KG1 (cell line): ENCODE measurements around the gene ARHGEF9.

Source experiments
- DNase-seq: peaks from one replicate; lab custom pipeline; 2025; lab: John Stamatoyannopoulos, UW

The ARHGEF9 gene

GRCh38 chrX:63746278-63746677 lies 38.7 kb downstream of the ARHGEF9 start:
- DNase-seq: peak; percentile 7

- DNase-seq: no peak
Measured at GRCh38 chrX:63744850-63745394, 40.1 kb downstream of the ARHGEF9 start.

GRCh38 chrX:63743596-63743995 lies 41.4 kb downstream of the ARHGEF9 start:
- no peak for DNase-seq

- DNase-seq: no peak
Measured at GRCh38 chrX:63740382-63740781, 44.6 kb downstream of the ARHGEF9 start.

- DNase-seq: no peak
Measured at GRCh38 chrX:63739885-63740284, 45.1 kb downstream of the ARHGEF9 start.

GRCh38 chrX:63738696-63739095 lies 46.3 kb downstream of the ARHGEF9 start:
- DNase-seq: no peak

- DNase-seq: no peak
Measured at GRCh38 chrX:63737131-63737921, 47.7 kb downstream of the ARHGEF9 start.

GRCh38 chrX:63735882-63736281 lies 49.1 kb downstream of the ARHGEF9 start:
- DNase-seq: no peak

GRCh38 chrX:63720293-63720692 lies 64.7 kb downstream of the ARHGEF9 start:
- DNase-seq: no peak

GRCh38 chrX:63719633-63720032 lies 65.4 kb downstream of the ARHGEF9 start:
- DNase-seq: no peak

GRCh38 chrX:63718010-63718694 lies 66.9 kb downstream of the ARHGEF9 start:
- DNase-seq: no peak

GRCh38 chrX:63713526-63713925 lies 71.5 kb downstream of the ARHGEF9 start:
- no peak for DNase-seq

- no peak for DNase-seq
Measured at GRCh38 chrX:63708801-63709200, 76.2 kb downstream of the ARHGEF9 start.

GRCh38 chrX:63702556-63702955 lies 82.5 kb downstream of the ARHGEF9 start:
- no peak for DNase-seq

GRCh38 chrX:63686878-63687714 lies 97.9 kb downstream of the ARHGEF9 start:
- DNase-seq: no peak

- no peak for DNase-seq
Measured at GRCh38 chrX:63680423-63680822, 104.6 kb downstream of the ARHGEF9 start.

- DNase-seq: no peak
Measured at GRCh38 chrX:63679432-63679831, 105.6 kb downstream of the ARHGEF9 start.

- no peak for DNase-seq
Measured at GRCh38 chrX:63675716-63676115, 109.3 kb downstream of the ARHGEF9 start.

- no peak for DNase-seq
Measured at GRCh38 chrX:63673896-63674295, 111.1 kb downstream of the ARHGEF9 start.

- DNase-seq: no peak
Measured at GRCh38 chrX:63664741-63665140, 120.3 kb downstream of the ARHGEF9 start.

GRCh38 chrX:63664083-63664482 lies 120.9 kb downstream of the ARHGEF9 start:
- no peak for DNase-seq

- no peak for DNase-seq
Measured at GRCh38 chrX:63661676-63662075, 123.3 kb downstream of the ARHGEF9 start.
